ENCODE results near the gene RINL. TPM values are rescaled to one million over a fixed set of nuclear protein-coding genes. Genes with fewer than 3 reads are reported as not detected.
"Not testable (repeated sequence)": the region's sequence is repeated elsewhere in the genome, so short reads cannot be mapped to it uniquely, and the experiment has no call there.

Gene RINL
- total RNA-seq, 1 donor from 2014 or later: 3.3 TPM

GRCh38 chr19:38878575-38879399, 712 bp upstream of the RINL start:
- no peak for DNase-seq (ENCODE audit: extremely low read depth, low read depth, low spot score)

GRCh38 chr19:38875656-38876395, 2.2 kb downstream of the RINL start:
- DNase-seq (ENCODE audit: extremely low read depth, low read depth, low spot score): no peak

- DNase-seq (ENCODE audit: extremely low read depth, low read depth, low spot score): not testable (repeated sequence)
These were observed 4.7 kb downstream of the RINL start for GRCh38 chr19:38873400-38873799.

DNA sequence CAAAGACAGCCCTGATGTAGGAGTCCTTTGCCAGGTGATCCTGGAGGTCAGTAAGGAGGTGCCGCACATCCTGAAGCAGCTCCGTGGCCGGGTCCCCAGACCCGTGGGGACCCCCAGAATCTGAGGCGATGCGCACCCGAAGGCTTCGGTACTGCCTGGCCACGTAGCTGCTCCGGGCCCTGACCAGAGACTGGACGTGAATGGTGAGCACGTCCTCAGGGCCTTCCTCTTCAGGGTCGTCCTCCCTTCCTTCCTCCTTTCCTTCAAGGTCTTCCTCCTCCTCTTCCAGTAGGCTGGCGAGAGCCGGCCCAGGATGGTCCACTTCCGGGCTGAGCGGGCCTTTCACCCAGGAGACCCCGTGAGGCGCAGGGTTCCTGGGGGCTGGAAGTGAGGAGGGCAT, 7.5 kb downstream of the RINL start:
- DNase-seq (ENCODE audit: extremely low read depth, low read depth, low spot score): no peak

GRCh38 chr19:38869836-38870607, 8.1 kb downstream of the RINL start:
- DNase-seq (ENCODE audit: extremely low read depth, low read depth, low spot score): no peak

- DNase-seq (ENCODE audit: extremely low read depth, low read depth, low spot score): no peak
These were observed 8.8 kb downstream of the RINL start for GRCh38 chr19:38869160-38869835.

GRCh38 chr19:38868551-38868950, 9.5 kb downstream of the RINL start:
- no peak for DNase-seq (ENCODE audit: extremely low read depth, low read depth, low spot score)

DNA sequence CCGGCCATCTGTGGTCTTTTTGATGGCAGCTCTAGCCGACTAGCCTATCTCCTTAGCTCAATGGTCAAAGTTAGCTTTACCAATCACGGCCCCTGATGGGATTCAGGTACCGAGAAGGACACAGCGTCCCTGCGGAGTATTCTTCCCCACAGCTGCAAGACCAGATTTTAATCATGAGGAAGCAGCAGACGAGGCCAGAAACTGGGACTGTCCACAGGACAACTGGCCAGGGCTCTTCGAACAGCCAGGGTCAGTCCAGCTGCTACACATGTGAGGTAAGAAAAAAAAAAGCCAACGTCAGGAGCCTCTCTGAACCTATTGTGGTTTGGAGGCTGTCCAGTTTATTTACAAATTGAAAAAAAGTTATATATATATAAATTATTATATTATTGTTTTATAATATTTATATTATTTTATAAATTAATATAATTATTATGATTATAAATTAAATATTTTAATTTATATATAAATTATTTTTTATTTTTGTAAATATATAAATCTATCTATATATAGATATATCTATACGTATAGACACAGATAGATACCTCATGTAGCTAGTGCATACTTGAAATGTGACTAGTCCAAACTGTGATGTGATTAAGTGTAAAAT, 10.8 kb downstream of the RINL start:
- DNase-seq (ENCODE audit: extremely low read depth, low read depth, low spot score): no peak

DNA sequence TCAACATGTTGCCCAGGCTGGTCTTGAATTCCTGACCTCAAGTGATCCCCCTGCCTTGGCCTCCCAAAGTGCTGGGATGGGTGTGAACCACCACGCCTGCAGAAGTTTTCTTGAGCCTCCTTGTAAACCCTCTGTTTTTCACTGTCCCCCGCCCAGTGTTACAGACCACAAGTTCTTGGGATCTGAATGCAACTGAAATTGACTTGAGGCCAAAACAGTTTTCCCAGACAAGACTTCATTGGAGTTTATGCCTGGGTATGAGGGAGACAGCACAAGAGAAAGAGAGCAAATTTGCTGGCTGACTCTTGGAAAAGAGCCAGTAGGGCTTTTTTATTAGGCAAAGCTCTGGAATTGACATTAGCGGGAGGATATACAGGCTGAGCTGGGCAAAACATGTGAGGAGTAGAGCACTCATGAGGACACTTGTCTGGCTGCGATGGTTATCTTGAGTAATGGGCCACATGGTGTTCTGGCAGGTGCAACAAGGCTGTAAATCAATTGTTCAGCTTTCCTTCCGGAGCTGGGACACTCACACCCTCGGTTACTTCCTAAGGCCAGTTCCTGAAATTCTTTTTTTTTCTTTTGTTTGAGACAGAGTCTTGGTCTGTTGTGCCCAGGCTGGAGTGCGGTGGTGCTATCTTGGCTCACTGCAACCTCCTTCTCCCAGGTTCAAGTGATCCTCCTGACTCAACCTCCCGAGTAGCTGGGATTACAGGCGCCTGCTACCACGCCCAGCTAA, 15.6 kb downstream of the RINL start:
- DNase-seq (ENCODE audit: extremely low read depth, low read depth, low spot score): peak; percentile 71

- no peak for DNase-seq (ENCODE audit: extremely low read depth, low read depth, low spot score)
These were observed 16.7 kb downstream of the RINL start for GRCh38 chr19:38861368-38861767.

DNA sequence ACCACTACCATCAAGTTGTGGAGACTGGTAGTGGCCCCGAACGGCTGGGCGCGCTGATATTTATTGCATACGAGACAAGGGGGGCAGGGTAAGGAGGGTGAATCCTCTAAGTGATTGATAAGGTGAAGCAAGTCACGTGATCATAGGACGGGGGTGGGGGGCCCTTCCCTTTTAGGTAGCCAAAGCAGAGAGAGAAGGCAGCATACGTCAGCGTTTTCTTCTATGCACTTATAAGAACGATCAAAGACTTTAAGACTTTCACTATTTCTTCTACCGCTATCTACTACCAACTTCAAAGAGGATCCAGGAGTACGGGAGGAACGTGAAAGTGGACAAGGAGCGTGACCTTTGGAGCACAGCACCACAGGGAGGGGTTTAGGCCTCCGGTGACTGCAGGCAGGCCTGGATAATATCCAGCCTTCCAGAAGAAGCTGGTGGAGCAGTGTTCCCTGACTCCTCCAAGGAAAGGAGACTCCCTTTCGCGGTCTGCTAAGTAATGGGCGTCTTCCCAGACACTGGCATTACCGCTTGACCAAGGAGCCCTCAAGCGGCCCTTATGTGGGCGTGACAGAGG, 18.4 kb downstream of the RINL start:
- not testable (repeated sequence) for DNase-seq (ENCODE audit: extremely low read depth, low read depth, low spot score)

DNA sequence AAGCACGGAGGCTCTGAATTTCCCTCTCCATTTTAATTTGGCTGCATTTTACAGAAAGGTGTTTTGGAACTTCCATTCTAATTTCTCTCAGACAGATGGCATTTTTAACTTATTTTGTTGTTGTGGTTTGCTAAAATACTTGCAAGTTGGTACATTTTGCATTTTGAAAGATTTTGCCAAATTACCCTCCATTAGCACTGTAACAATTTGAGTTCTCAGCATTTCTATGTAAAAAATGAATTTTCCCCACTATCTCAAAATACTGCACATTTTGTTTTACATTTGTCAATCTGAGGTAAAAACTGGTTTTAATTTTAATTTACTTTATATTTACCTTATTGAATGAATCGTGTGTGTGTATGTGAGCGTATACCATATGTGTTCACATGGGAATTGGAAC, 21.3 kb downstream of the RINL start:
- no peak for DNase-seq (ENCODE audit: extremely low read depth, low read depth, low spot score)

DNA sequence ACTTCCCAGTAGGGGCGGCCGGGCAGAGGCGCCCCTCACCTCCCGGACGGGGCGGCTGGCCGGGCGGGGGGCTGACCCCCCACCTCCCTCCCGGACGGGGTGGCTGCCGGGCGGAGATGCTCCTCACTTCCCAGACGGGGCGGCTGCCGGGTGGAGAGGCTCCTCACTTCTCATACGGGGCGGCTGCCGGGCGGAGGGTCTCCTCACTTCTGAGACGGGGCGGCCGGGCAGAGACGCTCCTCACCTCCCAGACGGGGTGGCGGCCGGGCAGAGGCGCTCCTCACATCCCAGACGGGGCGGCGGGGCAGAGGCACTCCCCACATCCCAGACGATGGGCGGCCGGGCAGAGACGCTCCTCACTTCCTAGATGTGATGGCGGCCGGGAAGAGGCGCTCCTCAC, 22.3 kb downstream of the RINL start:
- DNase-seq (ENCODE audit: extremely low read depth, low read depth, low spot score): not testable (repeated sequence)

GRCh38 chr19:38854961-38855360, 23.1 kb downstream of the RINL start:
- not testable (repeated sequence) for DNase-seq (ENCODE audit: extremely low read depth, low read depth, low spot score)

- DNase-seq (ENCODE audit: extremely low read depth, low read depth, low spot score): no peak
These were observed 24.9 kb downstream of the RINL start for GRCh38 chr19:38853214-38853613.

- no peak for DNase-seq (ENCODE audit: extremely low read depth, low read depth, low spot score)
These were observed 25.6 kb downstream of the RINL start for GRCh38 chr19:38852231-38853044.

DNA sequence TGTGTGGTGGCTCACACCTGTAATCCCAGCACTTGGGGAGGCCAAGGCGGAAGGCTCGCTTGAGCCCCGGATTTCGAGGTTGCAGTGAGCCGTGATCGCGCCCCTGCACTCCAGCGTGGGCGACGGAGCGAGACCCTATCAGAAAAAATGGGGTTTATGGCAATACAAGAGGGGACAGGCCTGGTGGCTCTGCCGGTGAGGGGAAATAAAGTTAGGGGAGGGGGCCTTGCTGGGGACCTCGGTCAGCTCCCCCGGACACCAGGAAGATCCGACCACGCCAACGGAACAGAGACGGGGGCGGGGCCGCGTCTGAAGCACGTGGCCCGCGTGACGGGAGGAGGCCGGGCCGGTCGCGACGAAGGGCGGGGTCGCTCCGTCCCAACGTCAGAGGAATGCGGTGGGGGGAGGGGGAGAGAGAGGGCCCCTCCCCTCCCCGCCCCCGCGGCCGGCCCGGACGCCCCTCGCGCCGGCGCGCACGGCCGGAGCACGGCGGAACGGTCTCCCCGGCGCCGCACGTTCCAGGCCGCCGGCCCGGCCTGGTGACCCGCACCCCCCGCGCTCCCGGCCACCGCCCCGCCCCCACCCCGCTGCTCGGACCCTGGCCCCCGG, 26.3 kb downstream of the RINL start:
- no peak for DNase-seq (ENCODE audit: extremely low read depth, low read depth, low spot score)

Measured in glomerular endothelial cell (primary cell).